GM23338 (cell line): ENCODE data around the gene PAK1IP1. TPM values are rescaled to one million over a fixed set of nuclear protein-coding genes. Genes with fewer than 3 reads are reported as not detected.
A peak's percentile ranks its signal among the peaks of the same experiment; 100 is the strongest.
"Not testable (repeated sequence)": the region's sequence is repeated elsewhere in the genome, so short reads cannot be mapped to it uniquely, and the experiment has no call there.

Experiments
- ATAC-seq: fragments of 200-7000 bp; cut with Tn5 transposase; 3 replicates; pipeline ENCODE4 v1.9.1; 2020
- DNase-seq: peaks from one replicate; pipeline ENCODE4 v3.0.0-alpha.2; 2015; ENCODE audit warnings: low spot score
- H2AFZ ChIP-seq: fragments of 200-600 bp; sonication (generic); 2 replicates; pipeline ENCODE4 v1.8.0; 2016; ENCODE audit warnings: antibody characterized with exemption, mild to moderate bottlenecking, moderate library complexity
- H3F3A ChIP-seq: fragments of 200-600 bp; sonication (generic); replicated peaks from 2 replicates; pipeline ENCODE4 v1.8.0; 2017; ENCODE audit warnings: antibody characterized with exemption, mixed run types, low read depth
- H3K27ac ChIP-seq: fragments of 200-600 bp; sonication (generic); 2 replicates; pipeline ENCODE4 v1.6.1; 2016; ENCODE audit warnings: low read depth
- H3K27me3 ChIP-seq: fragments of 200-600 bp; sonication (generic); 2 replicates; pipeline ENCODE4 v1.8.0; 2016; ENCODE audit warnings: mild to moderate bottlenecking, mixed run types, moderate library complexity; ENCODE audit not compliant: insufficient read depth
- H3K36me3 ChIP-seq: fragments of 200-600 bp; sonication (generic); 2 replicates; pipeline ENCODE4 v1.8.0; 2016; ENCODE audit warnings: mild to moderate bottlenecking; ENCODE audit not compliant: insufficient read depth
- H3K4me1 ChIP-seq: fragments of 200-600 bp; sonication (generic); 2 replicates; pipeline ENCODE4 v1.8.0; 2016; ENCODE audit warnings: mild to moderate bottlenecking, moderate library complexity; ENCODE audit not compliant: insufficient read depth
- H3K4me2 ChIP-seq: fragments of 200-600 bp; sonication (generic); 2 replicates; pipeline ENCODE4 v1.7.1; 2017; ENCODE audit warnings: mixed run types
- H3K4me3 ChIP-seq: fragments of 200-600 bp; sonication (generic); 2 replicates; pipeline ENCODE4 v1.6.1; 2016; ENCODE audit warnings: mixed run types
- H3K79me2 ChIP-seq: fragments of 200-600 bp; sonication (generic); replicated peaks from 2 replicates; pipeline ENCODE4 v1.8.0; 2017; ENCODE audit warnings: mild to moderate bottlenecking; ENCODE audit not compliant: insufficient read depth
- H3K9me2 ChIP-seq: fragments of 200-600 bp; sonication (generic); 2 replicates; pipeline ENCODE4 v1.8.0; 2017; ENCODE audit not compliant: insufficient read depth
- H4K20me1 ChIP-seq: fragments of 200-600 bp; sonication (generic); replicated peaks from 2 replicates; pipeline ENCODE4 v1.8.0; 2017; ENCODE audit warnings: mild to moderate bottlenecking; ENCODE audit not compliant: insufficient read depth
- H3K27ac Mint-ChIP-seq: 2 replicates; pipeline ENCODE4 v1.8.0; 2020; ENCODE audit warnings: inconsistent platforms, mild to moderate bottlenecking, moderate library complexity, mixed read lengths
- H3K27me3 Mint-ChIP-seq: 3 replicates; pipeline ENCODE4 v1.8.0; 2022; ENCODE audit warnings: low read depth, mild to moderate bottlenecking, moderate library complexity, mixed read lengths, inconsistent platforms; ENCODE audit not compliant: insufficient read depth, poor library complexity
- H3K36me3 Mint-ChIP-seq: 3 replicates; pipeline ENCODE4 v1.8.0; 2021; ENCODE audit warnings: low read depth, mild to moderate bottlenecking, inconsistent platforms, moderate library complexity, mixed read lengths
- H3K4me1 Mint-ChIP-seq: 3 replicates; pipeline ENCODE4 v1.8.0; 2020; ENCODE audit warnings: mild to moderate bottlenecking, inconsistent platforms, mixed read lengths
- H3K4me3 Mint-ChIP-seq: 3 replicates; pipeline ENCODE4 v1.8.0; 2021; ENCODE audit warnings: moderate library complexity, mild to moderate bottlenecking, inconsistent platforms, mixed read lengths
- H3K9me3 Mint-ChIP-seq: 3 replicates; pipeline ENCODE4 v1.8.0; 2020; ENCODE audit warnings: moderate library complexity, mild to moderate bottlenecking, inconsistent platforms, mixed read lengths
- CREB1 ChIP-seq: fragments of 250-450 bp; sonication (Bioruptor Pico); IDR thresholded peaks from 2 replicates; pipeline ENCODE4 v1.5.0; 2020; ENCODE audit warnings: low read depth, mild to moderate bottlenecking, moderate library complexity
- EZH2 ChIP-seq: fragments of 200-600 bp; sonication (generic); IDR thresholded peaks from one replicate; pipeline ENCODE4 v1.8.0; 2017; ENCODE audit warnings: antibody characterized with exemption, mild to moderate bottlenecking, low read depth; ENCODE audit not compliant: unreplicated experiment
- EZH2phosphoT487 ChIP-seq: fragments of 200-600 bp; sonication (generic); IDR thresholded peaks from one replicate; pipeline ENCODE4 v1.8.1; 2018; ENCODE audit warnings: antibody characterized with exemption; ENCODE audit not compliant: unreplicated experiment
- JUNB ChIP-seq: IDR thresholded peaks from one replicate; pipeline ENCODE4 v1.6.1; 2016; ENCODE audit warnings: antibody characterized with exemption; ENCODE audit not compliant: unreplicated experiment
- NANOG ChIP-seq: IDR thresholded peaks from 2 replicates; pipeline ENCODE4 v1.6.1; 2016; ENCODE audit warnings: antibody characterized with exemption, borderline replicate concordance
- POLR2AphosphoS5 ChIP-seq: IDR thresholded peaks from 2 replicates; pipeline ENCODE4 v1.6.1; 2016; ENCODE audit warnings: antibody characterized with exemption, low read depth
- STAT1 ChIP-seq: IDR thresholded peaks from one replicate; pipeline ENCODE4 v1.6.1; 2016; ENCODE audit warnings: antibody characterized with exemption; ENCODE audit not compliant: unreplicated experiment
- ZNF114 ChIP-seq: fragments of 250-450 bp; sonication (Bioruptor Pico); IDR thresholded peaks from 2 replicates; pipeline ENCODE4 v1.5.0; 2020; ENCODE audit warnings: mild to moderate bottlenecking, moderate library complexity
- ZNF331 ChIP-seq: fragments of 250-450 bp; sonication (Bioruptor Pico); IDR thresholded peaks from 2 replicates; pipeline ENCODE4 v1.5.0; 2020; ENCODE audit warnings: low read depth, mild to moderate bottlenecking, moderate library complexity
- polyA plus RNA-seq: library from polyadenylated mRNA; unstranded; fragments of >200 nt; fragmentation: Nextera tagmentation; extraction: Ambion mirVana; gene quantifications from 2 replicates; pipeline ENCODE4 v1.2.1, GENCODE V29; 2016
- total RNA-seq: library from RNA; depleted of rRNA; stranded (reverse); fragments of >200 nt; shearing (Covaris generic); gene quantifications from 2 replicates; pipeline ENCODE4 v1.2.3, GENCODE V29; 2014
- TF ChIP-seq, protein P1 (sequence below): IDR thresholded peaks from 2 replicates; pipeline ENCODE4 v1.6.1; 2016; ENCODE audit warnings: antibody characterized with exemption
- TF ChIP-seq, protein P2 (sequence below), 2 experiments: fragments of 200-600 bp in 1 of 2; sonication (generic) in 1 of 2; conservative IDR thresholded peaks; 2 replicates each; pipeline versions ENCODE4 v1.5.1 to v1.6.1; 2016 to 2017; ENCODE audit warnings: antibody characterized with exemption in 2 of 2, low read depth in 2 of 2, mild to moderate bottlenecking in 2 of 2, moderate library complexity in 1 of 2
- TF ChIP-seq, protein P3 (sequence below): IDR thresholded peaks from one replicate; pipeline ENCODE4 v1.6.1; 2018; ENCODE audit warnings: antibody characterized with exemption; ENCODE audit not compliant: unreplicated experiment

The PAK1IP1 gene
- total and polyA plus RNA-seq, 2 experiments from 2014 or later = 45.5 to 93.2 TPM

DNA sequence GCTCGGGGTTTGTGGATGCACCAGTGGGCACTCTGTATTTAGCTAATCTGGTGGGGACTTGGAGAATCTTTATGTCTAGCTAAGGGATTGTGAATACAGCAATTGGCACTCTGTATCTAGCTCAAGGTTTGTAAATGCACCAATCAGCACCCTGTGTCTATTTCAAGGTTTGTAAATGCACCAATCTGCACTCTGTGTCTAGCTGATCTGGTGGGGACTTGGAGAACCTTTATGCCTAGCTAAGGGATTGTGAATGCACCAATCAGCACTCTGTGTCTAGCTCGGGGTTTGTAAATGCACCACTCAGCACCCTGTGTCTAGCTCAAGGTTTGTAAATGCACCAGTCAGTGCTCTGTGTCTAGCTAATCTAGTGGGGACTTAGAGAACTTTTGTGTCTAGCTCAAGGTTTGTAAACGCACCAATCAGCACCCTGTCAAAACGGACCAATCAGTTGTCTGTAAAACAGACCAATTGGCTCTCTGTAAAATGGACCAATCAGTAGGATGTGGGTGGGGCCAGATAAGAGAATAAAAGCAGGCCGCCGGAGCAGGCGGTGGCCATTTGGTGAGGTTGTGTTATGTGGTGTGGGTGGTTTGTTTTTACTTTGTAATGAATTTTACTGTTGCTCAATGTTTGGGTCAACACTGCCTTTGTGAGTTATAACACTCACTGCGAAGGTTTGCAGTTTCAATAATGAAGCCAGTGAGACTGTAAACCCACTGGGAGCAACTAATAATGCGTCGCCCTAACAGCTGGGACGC is 34.2 kb upstream of the PAK1IP1 start:
- H3K79me2 ChIP-seq, H3K4me1 ChIP-seq, H3K4me1 Mint-ChIP-seq, ATAC-seq, H3K36me3 Mint-ChIP-seq, H3F3A ChIP-seq, H3K36me3 ChIP-seq, H3K27ac Mint-ChIP-seq, H4K20me1 ChIP-seq, H3K27me3 Mint-ChIP-seq, H3K27ac ChIP-seq: not testable (repeated sequence)
- peaks cover 14% of the 10 kb centered on the region; the same call in 2 of the 3 replicates for H3K9me3 Mint-ChIP-seq
- Histone ChIP-seq H3K4me3 (peak overlapping the region; percentile 73), H2AFZ (peak overlapping the region; percentile 61), H3K4me2 (peak overlapping the region; percentile 84), H3K9me2 (0 out of 2 replicates have a peak, but pooled peaks cover 16% of the 10 kb centered on the region), H3K27me3 (peaks cover 13% of the 10 kb centered on the region)
- peak overlapping the region; percentile 57 for H3K4me3 Mint-ChIP-seq
- DNase-seq = peak; percentile 7

DNA sequence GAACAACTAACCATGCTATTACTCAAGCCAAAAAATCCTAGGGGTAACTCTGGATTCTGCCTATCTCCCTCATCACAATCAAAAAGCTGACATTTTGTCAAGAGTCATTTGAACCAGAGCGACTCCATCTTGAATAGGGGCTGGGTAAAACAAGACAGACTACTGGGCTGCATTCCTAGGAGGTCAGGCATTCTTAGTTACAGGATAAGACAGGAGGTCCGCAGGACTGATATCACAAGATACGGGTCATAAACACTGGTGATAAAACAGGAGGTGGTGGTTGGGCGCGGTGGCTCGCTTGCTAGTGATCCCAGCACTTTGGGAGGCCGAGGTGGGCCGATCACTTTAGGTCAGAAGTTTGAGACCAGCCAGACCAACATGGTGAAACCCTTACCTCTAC is 32.6 kb upstream of the PAK1IP1 start:
- 0 out of 2 replicates have a peak, but pooled peaks cover 3% of the 10 kb centered on the region for H3F3A ChIP-seq
- Mint-ChIP-seq H3K4me1 (peaks cover 3% of the 10 kb centered on the region; the same call in 2 of the 3 replicates), H3K27ac (no peak overlapping the region), H3K4me3 (no peak overlapping the region), H3K9me3 (peaks cover 14% of the 10 kb centered on the region; the same call in 2 of the 3 replicates), H3K27me3 (peaks cover 9% of the 10 kb centered on the region), H3K36me3 (no peaks in the 10 kb centered on the region)
- DNase-seq (no peak), ATAC-seq (no peak)
- H3K4me2 ChIP-seq = no peak overlapping the region
- no peaks in the 10 kb centered on the region for H3K79me2 ChIP-seq
- H3K4me1 ChIP-seq = no peaks in the 10 kb centered on the region
- peaks cover 13% of the 10 kb centered on the region for H3K27me3 ChIP-seq
- no peak overlapping the region for H2AFZ ChIP-seq
- H4K20me1 ChIP-seq = no peaks in the 10 kb centered on the region
- H3K9me2 ChIP-seq = 0 out of 2 replicates have a peak, but pooled peaks cover 16% of the 10 kb centered on the region
- no peak overlapping the region for H3K4me3 ChIP-seq
- H3K27ac ChIP-seq = no peak overlapping the region
- no peaks in the 10 kb centered on the region for H3K36me3 ChIP-seq
- TF ChIP-seq, protein P1, sequence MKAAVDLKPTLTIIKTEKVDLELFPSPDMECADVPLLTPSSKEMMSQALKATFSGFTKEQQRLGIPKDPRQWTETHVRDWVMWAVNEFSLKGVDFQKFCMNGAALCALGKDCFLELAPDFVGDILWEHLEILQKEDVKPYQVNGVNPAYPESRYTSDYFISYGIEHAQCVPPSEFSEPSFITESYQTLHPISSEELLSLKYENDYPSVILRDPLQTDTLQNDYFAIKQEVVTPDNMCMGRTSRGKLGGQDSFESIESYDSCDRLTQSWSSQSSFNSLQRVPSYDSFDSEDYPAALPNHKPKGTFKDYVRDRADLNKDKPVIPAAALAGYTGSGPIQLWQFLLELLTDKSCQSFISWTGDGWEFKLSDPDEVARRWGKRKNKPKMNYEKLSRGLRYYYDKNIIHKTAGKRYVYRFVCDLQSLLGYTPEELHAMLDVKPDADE = no peak
- TF ChIP-seq NANOG = no peak
- TF ChIP-seq, protein P2, sequence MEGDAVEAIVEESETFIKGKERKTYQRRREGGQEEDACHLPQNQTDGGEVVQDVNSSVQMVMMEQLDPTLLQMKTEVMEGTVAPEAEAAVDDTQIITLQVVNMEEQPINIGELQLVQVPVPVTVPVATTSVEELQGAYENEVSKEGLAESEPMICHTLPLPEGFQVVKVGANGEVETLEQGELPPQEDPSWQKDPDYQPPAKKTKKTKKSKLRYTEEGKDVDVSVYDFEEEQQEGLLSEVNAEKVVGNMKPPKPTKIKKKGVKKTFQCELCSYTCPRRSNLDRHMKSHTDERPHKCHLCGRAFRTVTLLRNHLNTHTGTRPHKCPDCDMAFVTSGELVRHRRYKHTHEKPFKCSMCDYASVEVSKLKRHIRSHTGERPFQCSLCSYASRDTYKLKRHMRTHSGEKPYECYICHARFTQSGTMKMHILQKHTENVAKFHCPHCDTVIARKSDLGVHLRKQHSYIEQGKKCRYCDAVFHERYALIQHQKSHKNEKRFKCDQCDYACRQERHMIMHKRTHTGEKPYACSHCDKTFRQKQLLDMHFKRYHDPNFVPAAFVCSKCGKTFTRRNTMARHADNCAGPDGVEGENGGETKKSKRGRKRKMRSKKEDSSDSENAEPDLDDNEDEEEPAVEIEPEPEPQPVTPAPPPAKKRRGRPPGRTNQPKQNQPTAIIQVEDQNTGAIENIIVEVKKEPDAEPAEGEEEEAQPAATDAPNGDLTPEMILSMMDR (conservative IDR thresholded peaks at IDR 0.05; ENCODE audit: low read depth in 2 of 2) = no peak
- no peak for TF ChIP-seq POLR2AphosphoS5
- TF ChIP-seq, protein P3, sequence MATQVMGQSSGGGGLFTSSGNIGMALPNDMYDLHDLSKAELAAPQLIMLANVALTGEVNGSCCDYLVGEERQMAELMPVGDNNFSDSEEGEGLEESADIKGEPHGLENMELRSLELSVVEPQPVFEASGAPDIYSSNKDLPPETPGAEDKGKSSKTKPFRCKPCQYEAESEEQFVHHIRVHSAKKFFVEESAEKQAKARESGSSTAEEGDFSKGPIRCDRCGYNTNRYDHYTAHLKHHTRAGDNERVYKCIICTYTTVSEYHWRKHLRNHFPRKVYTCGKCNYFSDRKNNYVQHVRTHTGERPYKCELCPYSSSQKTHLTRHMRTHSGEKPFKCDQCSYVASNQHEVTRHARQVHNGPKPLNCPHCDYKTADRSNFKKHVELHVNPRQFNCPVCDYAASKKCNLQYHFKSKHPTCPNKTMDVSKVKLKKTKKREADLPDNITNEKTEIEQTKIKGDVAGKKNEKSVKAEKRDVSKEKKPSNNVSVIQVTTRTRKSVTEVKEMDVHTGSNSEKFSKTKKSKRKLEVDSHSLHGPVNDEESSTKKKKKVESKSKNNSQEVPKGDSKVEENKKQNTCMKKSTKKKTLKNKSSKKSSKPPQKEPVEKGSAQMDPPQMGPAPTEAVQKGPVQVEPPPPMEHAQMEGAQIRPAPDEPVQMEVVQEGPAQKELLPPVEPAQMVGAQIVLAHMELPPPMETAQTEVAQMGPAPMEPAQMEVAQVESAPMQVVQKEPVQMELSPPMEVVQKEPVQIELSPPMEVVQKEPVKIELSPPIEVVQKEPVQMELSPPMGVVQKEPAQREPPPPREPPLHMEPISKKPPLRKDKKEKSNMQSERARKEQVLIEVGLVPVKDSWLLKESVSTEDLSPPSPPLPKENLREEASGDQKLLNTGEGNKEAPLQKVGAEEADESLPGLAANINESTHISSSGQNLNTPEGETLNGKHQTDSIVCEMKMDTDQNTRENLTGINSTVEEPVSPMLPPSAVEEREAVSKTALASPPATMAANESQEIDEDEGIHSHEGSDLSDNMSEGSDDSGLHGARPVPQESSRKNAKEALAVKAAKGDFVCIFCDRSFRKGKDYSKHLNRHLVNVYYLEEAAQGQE = no peak
- no peak for TF ChIP-seq ZNF114
- no peak for TF ChIP-seq EZH2phosphoT487
- TF ChIP-seq ZNF331 (CRISPR knock-in tag) = no peak
- TF ChIP-seq JUNB = no peak
- TF ChIP-seq STAT1 = no peak
- TF ChIP-seq EZH2 = no peak
- TF ChIP-seq CREB1 (CRISPR knock-in tag) = no peak
